LNCaP clone FGC (cell line): Measurements from ENCODE around the gene B3GNT7.

Source experiments
- DNase-seq: peaks from one replicate; pipeline ENCODE4 v3.0.0-alpha.2; 2011; ENCODE audit warnings: low read depth
- H3K4me3 ChIP-seq: 2 replicates; pipeline ENCODE4 v1.5.1; 2011; ENCODE audit warnings: mild to moderate bottlenecking, low read depth, low read length, control low read depth
- TF ChIP-seq, protein P1 (sequence below): IDR thresholded peaks from 2 replicates; pipeline ENCODE4 v1.5.1; 2012; ENCODE audit warnings: mild to moderate bottlenecking; ENCODE audit not compliant: control insufficient read depth, insufficient read depth; ENCODE audit errors: extremely low read depth

B3GNT7 gene

DNA sequence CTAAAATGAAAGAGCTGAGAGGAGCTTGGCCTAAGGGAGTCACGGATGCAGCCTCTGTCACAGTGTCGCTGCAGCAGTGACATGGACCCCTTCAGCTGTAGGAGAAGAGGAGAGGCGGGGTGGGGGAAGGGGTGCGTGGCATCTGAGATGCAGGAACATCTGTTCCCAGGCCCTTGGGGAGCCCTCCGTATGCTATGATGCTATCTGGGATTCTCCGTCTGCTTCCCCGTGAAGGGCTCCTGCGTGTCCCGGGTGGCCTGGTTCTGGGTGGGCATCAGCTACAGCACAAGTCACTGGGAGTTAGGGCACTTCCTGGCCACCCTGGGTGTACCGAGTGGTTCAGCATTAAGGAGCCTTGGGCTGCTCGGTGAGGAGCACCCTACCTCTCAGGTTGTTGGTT lies 35.6 kb upstream of the B3GNT7 start:
- DNase-seq: no peak
- no peak overlapping the region for H3K4me3 ChIP-seq
- TF ChIP-seq, protein P1, sequence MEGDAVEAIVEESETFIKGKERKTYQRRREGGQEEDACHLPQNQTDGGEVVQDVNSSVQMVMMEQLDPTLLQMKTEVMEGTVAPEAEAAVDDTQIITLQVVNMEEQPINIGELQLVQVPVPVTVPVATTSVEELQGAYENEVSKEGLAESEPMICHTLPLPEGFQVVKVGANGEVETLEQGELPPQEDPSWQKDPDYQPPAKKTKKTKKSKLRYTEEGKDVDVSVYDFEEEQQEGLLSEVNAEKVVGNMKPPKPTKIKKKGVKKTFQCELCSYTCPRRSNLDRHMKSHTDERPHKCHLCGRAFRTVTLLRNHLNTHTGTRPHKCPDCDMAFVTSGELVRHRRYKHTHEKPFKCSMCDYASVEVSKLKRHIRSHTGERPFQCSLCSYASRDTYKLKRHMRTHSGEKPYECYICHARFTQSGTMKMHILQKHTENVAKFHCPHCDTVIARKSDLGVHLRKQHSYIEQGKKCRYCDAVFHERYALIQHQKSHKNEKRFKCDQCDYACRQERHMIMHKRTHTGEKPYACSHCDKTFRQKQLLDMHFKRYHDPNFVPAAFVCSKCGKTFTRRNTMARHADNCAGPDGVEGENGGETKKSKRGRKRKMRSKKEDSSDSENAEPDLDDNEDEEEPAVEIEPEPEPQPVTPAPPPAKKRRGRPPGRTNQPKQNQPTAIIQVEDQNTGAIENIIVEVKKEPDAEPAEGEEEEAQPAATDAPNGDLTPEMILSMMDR: no peak

DNA sequence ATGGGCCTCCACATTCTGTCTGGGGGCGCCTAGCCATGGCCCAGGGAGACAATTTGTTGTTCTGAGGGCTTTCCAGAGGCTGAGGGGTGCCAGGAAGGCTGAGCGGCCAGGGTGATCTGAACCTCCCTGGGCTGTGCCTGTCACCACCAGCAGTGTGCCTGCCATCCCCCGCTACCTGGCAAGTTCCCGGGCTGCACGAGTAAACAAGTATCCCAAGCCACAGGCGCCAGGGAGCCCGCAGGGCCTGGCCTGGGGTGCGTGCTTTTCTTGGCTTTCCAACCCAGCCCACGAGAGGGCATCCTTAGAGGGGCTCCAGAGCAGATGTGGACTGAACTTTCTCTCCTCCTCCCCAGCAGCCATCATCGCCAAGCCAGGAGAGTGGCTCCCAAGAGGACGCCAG lies 35.1 kb upstream of the B3GNT7 start:
- no peak for DNase-seq
- no peak overlapping the region for H3K4me3 ChIP-seq
- TF ChIP-seq, protein P1: no peak

DNA sequence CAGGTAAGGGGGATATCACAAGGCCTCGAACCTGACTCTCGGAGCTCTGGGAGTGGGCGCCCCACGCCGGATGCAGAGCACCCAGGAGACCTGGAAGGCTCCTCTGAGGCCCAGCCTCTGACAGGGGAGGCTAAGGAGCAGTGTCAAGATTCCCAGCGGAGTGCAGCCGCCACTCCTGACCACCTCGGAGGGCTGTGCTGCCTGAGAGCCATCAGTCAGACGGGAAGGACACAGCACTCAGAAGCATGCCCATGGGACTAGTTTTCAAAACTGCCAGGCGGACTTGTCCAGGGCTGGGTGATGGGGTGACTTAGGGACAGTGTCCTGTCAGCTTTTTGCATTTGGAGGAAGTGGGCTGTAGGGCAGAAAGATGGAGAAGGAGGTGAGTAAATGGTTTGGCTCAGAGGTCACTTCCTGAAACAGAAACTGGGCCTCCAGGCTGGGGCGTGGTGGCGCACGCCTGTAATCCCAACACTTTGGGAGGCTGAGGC lies 34.6 kb upstream of the B3GNT7 start:
- TF ChIP-seq, protein P1: no peak
- no peak overlapping the region for H3K4me3 ChIP-seq

DNA sequence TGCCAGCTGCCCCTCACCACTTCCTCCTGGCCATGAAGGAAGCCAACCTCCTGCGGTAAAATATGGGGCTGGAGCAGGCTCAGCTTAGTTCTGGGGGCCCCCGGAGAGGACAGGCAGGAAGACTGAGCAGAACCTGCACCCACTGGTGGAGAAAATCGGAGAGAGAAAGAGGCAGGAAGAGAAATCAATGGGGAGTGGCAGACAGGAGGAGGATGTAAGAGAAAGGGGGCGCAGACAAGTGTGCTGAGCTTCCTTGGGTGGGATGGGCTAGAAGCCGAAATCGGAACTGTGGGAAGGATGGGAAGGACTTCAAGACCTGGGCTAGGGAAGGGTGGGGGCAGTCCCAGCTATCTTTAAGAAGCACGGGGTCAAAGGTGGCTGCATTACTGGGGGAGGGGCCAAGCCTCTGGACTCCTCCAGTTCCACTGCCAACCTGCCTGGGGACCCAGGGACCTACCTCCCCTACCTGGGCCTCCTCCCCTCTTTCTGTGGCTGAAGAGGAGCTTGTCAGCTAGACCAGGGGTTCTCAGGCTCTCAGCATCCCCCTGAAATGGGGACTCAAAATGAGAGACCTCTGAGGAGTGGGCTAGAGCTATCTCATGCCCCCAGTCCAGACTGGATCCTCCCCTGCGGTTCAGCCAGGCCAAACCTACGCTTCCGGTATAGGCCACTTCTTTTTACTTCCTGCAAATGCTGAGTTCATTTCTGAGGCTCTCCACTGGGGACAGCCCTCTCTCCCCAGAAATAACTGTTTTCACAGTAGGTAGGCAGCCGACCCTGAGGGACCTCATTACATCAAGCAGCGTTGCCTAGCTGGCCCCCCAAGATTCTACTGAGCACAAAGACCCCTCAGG lies 33.6 kb upstream of the B3GNT7 start:
- H3K4me3 ChIP-seq: no peak overlapping the region
- TF ChIP-seq, protein P1: no peak
- DNase-seq: no peak

More for the DNA sequence above, 34.6 kb upstream of the B3GNT7 start:
- no peak for DNase-seq

DNA sequence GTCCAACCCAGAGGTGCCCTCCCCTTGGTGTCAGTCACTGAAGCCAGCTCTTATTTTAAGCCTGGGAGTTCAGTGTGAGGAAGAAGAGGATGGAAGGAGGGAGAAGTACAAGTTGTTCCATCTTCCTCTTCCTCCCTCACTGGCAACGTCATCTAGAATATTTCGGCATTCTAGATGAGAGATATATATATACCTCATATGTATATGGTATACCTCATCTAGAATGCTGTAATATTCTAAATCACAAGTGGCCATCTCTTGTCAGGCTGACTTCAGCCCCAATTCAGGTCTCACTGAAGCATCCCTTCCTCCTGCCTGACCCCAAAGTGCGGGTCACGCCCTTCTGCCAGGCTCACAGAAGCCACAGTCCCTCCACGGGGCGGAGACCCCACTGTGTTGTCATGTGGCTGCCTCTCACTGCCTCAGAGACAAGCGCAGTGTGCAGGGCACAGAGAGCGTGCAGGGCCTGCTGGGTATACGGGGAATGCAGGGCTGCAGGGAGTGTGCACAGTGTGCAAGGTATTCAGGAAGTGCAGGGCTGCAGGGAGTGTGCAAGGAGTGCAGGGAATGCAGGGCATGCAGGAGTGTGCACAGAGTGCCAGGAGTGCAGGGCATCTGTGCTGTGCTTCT lies 32.8 kb upstream of the B3GNT7 start:
- H3K4me3 ChIP-seq: no peak overlapping the region
- TF ChIP-seq, protein P1: no peak
- no peak for DNase-seq

DNA sequence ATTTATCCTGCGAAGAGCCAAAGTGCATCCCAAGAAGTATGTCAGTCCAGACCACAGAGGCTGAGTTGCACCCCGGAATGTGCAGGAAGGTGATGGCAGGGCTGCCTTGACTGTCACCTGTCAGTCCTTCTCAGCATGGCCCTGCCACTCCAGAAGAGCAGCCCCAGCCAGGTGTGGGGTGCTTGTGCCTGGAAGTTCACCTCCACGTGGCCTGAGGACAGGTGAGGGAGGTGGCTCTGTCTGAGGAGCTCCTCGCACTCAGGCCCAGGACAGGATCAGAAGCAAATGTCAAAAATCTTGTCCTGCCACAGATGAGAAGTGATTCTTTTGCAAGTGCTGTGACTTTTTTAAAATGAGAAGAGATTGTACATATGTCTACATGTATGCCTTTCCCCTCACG lies 31.4 kb upstream of the B3GNT7 start:
- TF ChIP-seq, protein P1: no peak

More for the DNA sequence above, 31.4 kb upstream of the B3GNT7 start:
- DNase-seq: no peak
- no peak overlapping the region for H3K4me3 ChIP-seq
